C4-2B (cell line): ENCODE results near the gene FGB.

Experiments
- ZFX ChIP-seq: fragments of 450-650 bp; IDR thresholded peaks from 2 replicates; pipeline ENCODE4 v1.6.1; 2017
- TF ChIP-seq, protein P1 (sequence below): fragments of 450-650 bp; conservative IDR thresholded peaks from 2 replicates; pipeline ENCODE4 v1.5.1; 2017; ENCODE audit warnings: mild to moderate bottlenecking

DNA sequence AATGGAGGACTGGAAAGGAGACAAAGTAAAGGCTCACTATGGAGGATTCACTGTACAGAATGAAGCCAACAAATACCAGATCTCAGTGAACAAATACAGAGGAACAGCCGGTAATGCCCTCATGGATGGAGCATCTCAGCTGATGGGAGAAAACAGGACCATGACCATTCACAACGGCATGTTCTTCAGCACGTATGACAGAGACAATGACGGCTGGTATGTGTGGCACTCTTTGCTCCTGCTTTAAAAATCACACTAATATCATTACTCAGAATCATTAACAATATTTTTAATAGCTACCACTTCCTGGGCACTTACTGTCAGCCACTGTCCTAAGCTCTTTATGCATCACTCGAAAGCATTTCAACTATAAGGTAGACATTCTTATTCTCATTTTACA lies 6.8 kb downstream of the FGB start:
- TF ChIP-seq, protein P1, sequence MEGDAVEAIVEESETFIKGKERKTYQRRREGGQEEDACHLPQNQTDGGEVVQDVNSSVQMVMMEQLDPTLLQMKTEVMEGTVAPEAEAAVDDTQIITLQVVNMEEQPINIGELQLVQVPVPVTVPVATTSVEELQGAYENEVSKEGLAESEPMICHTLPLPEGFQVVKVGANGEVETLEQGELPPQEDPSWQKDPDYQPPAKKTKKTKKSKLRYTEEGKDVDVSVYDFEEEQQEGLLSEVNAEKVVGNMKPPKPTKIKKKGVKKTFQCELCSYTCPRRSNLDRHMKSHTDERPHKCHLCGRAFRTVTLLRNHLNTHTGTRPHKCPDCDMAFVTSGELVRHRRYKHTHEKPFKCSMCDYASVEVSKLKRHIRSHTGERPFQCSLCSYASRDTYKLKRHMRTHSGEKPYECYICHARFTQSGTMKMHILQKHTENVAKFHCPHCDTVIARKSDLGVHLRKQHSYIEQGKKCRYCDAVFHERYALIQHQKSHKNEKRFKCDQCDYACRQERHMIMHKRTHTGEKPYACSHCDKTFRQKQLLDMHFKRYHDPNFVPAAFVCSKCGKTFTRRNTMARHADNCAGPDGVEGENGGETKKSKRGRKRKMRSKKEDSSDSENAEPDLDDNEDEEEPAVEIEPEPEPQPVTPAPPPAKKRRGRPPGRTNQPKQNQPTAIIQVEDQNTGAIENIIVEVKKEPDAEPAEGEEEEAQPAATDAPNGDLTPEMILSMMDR = no peak
- no peak for TF ChIP-seq ZFX
